ENCODE data around the gene APOC1.
A peak's percentile ranks its signal among the peaks of the same experiment; 100 is the strongest.
"Not testable (repeated sequence)": the region's sequence is repeated elsewhere in the genome, so short reads cannot be mapped to it uniquely, and the experiment has no call there.

APOC1 gene

DNA sequence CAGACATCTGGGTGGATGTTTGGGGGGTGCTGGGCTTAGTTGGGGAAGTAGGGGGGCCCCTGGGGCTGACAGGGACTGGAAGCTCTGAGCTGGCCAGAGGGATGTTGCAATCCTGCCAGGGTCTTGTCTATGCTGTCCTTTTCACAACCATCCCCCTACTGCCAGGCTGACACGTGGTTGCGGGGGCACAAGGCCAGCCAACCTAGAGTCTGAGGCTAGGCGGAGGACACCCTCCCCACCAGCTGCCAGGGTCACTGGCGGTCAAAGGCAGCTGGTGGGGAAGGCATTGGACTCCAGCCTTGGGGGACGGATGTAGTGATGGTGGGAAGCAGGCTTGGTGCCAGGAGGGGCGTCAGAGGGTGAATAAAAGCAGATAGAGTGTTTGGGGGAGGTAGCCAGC is 1.6 kb upstream of the APOC1 start:
- no peak overlapping the region for H2AFZ ChIP-seq (ENCODE audit: low read depth, low read length)
- H4K91ac ChIP-seq (ENCODE audit: low read length) = peak overlapping the region; percentile 91
- no peak overlapping the region for H3K23ac ChIP-seq (ENCODE audit: low read length in 2 of 2)
- no peaks in the 10 kb centered on the region for H3K79me1 ChIP-seq (replicated peaks; ENCODE audit: low read length, poor library complexity, severe bottlenecking)
- no peak for DNase-seq
- no peak overlapping the region for H3K4me3 ChIP-seq (ENCODE audit: insufficient read depth in 1 of 2, low read depth in 1 of 2, low read length in 2 of 2)
- H2AK5ac ChIP-seq (ENCODE audit: low read length, severe bottlenecking) = no peak overlapping the region
- H3K4ac ChIP-seq (ENCODE audit: low read depth in 1 of 2, low read length in 2 of 2) = peak overlapping the region in 1 of 2 experiments; percentile 85
- peaks cover 0 to 11% of the 10 kb centered on the region in 2 experiments for H3K36me3 ChIP-seq (ENCODE audit: control insufficient read depth in 1 of 2, insufficient read depth in 2 of 2, low read depth in 1 of 2, low read length in 2 of 2)
- peak overlapping the region; percentile 48 for H2BK15ac ChIP-seq (ENCODE audit: low read depth, poor library complexity, severe bottlenecking)
- 77% methylated on average over 6 of the region's 6 CpGs for WGBS
- no peak overlapping the region for H2BK120ac ChIP-seq (ENCODE audit: low read depth, low read length)
- H3K9ac ChIP-seq (ENCODE audit: low read length) = no peak overlapping the region
- H3K4me2 ChIP-seq (ENCODE audit: low read length, poor library complexity, severe bottlenecking) = no peak overlapping the region
- peak overlapping the region in 1 of 2 experiments; percentile 18 for H3K18ac ChIP-seq (ENCODE audit: low read depth in 1 of 2, low read length in 2 of 2)
- H3K4me1 ChIP-seq (ENCODE audit: control insufficient read depth, insufficient read depth, low read depth, low read length) = peaks cover 17% of the 10 kb centered on the region
- no peaks in the 10 kb centered on the region for H3K27me3 ChIP-seq (ENCODE audit: control insufficient read depth in 1 of 2, insufficient read depth in 1 of 2, low read length in 2 of 2)
- H2BK12ac ChIP-seq (ENCODE audit: low read length in 2 of 2) = peak overlapping the region; percentile 33 to 67
- no peak overlapping the region for H2BK5ac ChIP-seq (ENCODE audit: low read depth, low read length, poor library complexity, severe bottlenecking)
- H4K8ac ChIP-seq (ENCODE audit: low read length) = no peak overlapping the region
- no peaks in the 10 kb centered on the region for H3K9me3 ChIP-seq (ENCODE audit: control insufficient read depth, low read length)
- no peak overlapping the region for H3K27ac ChIP-seq (ENCODE audit: low read length, poor library complexity, severe bottlenecking)
- no peak overlapping the region for H3K14ac ChIP-seq (ENCODE audit: low read length in 2 of 2)

DNA sequence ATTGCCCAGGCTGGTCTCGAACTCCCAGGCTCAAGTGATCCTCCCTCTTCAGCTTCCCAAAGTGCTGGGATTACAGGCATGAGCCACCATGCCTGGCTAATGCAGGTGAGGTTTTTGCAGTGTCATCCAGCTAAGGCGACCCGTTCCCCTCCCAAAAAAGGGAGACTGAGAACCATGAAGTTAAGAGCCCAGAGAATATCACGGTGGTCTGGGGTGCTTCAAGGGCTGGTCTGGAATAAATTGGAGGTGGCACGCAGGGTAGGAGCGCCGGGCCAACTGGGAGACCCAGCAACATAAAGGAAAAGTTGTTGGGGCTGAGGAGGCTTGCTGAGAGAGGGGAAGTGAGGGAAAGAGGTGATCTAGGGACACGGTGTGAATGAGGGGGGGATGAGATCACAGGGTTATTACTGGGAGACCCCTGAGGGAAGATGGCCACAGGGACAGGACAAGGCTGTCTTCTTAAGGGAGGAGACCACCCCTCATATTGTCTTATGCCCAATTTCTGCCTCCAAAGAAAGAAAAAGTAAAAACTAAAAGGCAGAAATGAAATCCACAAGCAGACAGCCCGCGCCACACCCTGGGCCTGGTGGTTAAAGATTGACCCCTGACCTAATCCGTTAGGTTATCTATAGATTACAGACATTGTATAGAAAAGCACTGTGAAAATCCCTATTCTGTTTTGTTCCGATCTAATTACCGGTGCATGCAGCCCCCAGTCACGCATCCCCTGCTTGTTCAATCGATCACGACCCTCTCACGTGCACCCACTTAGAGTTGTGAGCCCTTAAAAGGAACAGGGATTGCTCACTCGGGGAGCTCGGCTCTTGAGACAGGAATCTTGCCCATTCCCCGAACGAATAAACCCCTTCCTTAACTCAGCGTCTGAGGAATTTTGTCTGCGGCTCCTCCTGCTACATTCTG is 636 bp upstream of the APOC1 start:
- Histone ChIP-seq H4K8ac (ENCODE audit: low read length) (peak overlapping the region; percentile 30), H3K14ac (ENCODE audit: low read length in 2 of 2) (peak overlapping the region in 1 of 2 experiments; percentile 9), H3K18ac (ENCODE audit: low read depth in 1 of 2, low read length in 2 of 2) (peak overlapping the region; percentile 71 to 91), H3K4me3 (ENCODE audit: insufficient read depth in 1 of 2, low read depth in 1 of 2, low read length in 2 of 2) (peak overlapping the region in 1 of 2 experiments; percentile 72), H3K4me1 (ENCODE audit: control insufficient read depth, insufficient read depth, low read depth, low read length) (peaks cover 17% of the 10 kb centered on the region), H4K91ac (ENCODE audit: low read length) (peak overlapping the region; percentile 53), H2BK12ac (ENCODE audit: low read length in 2 of 2) (peak overlapping the region; percentile 7 to 33), H3K4ac (ENCODE audit: low read depth in 1 of 2, low read length in 2 of 2) (peak overlapping the region; percentile 6 to 80)
- not testable (repeated sequence) for H3K27ac ChIP-seq (ENCODE audit: low read length, poor library complexity, severe bottlenecking); H2AFZ ChIP-seq (ENCODE audit: low read depth, low read length); H2BK5ac ChIP-seq (ENCODE audit: low read depth, low read length, poor library complexity, severe bottlenecking); H2BK120ac ChIP-seq (ENCODE audit: low read depth, low read length); H3K27me3 ChIP-seq (ENCODE audit: control insufficient read depth in 1 of 2, insufficient read depth in 1 of 2, low read length in 2 of 2); H3K9me3 ChIP-seq (ENCODE audit: control insufficient read depth, low read length); H3K36me3 ChIP-seq (ENCODE audit: control insufficient read depth in 1 of 2, insufficient read depth in 2 of 2, low read depth in 1 of 2, low read length in 2 of 2); DNase-seq; H2AK5ac ChIP-seq (ENCODE audit: low read length, severe bottlenecking); H3K9ac ChIP-seq (ENCODE audit: low read length); H2BK15ac ChIP-seq (ENCODE audit: low read depth, poor library complexity, severe bottlenecking); H3K4me2 ChIP-seq (ENCODE audit: low read length, poor library complexity, severe bottlenecking); H3K79me1 ChIP-seq (replicated peaks; ENCODE audit: low read length, poor library complexity, severe bottlenecking); H3K23ac ChIP-seq (ENCODE audit: low read length in 2 of 2)
- 69% methylated on average over 20 of the region's 23 CpGs for whole genome bisulfite sequencing

DNA sequence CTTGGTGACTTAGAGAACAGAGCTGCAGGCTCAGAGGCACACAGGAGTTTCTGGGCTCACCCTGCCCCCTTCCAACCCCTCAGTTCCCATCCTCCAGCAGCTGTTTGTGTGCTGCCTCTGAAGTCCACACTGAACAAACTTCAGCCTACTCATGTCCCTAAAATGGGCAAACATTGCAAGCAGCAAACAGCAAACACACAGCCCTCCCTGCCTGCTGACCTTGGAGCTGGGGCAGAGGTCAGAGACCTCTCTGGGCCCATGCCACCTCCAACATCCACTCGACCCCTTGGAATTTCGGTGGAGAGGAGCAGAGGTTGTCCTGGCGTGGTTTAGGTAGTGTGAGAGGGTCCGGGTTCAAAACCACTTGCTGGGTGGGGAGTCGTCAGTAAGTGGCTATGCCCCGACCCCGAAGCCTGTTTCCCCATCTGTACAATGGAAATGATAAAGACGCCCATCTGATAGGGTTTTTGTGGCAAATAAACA is 9.9 kb downstream of the APOC1 start:
- Histone ChIP-seq H2BK12ac (ENCODE audit: low read length in 2 of 2) (peak overlapping the region; percentile 49 to 59), H2AK5ac (ENCODE audit: low read length, severe bottlenecking) (no peak overlapping the region), H3K27me3 (ENCODE audit: control insufficient read depth in 1 of 2, insufficient read depth in 1 of 2, low read length in 2 of 2) (no peaks in the 10 kb centered on the region), H4K8ac (ENCODE audit: low read length) (peak overlapping the region; percentile 45), H2BK15ac (ENCODE audit: low read depth, poor library complexity, severe bottlenecking) (peak overlapping the region; percentile 26), H3K18ac (ENCODE audit: low read depth in 1 of 2, low read length in 2 of 2) (peak overlapping the region in 1 of 2 experiments; percentile 34), H4K91ac (ENCODE audit: low read length) (peak overlapping the region; percentile 52), H2BK5ac (ENCODE audit: low read depth, low read length, poor library complexity, severe bottlenecking) (no peak overlapping the region), H3K27ac (ENCODE audit: low read length, poor library complexity, severe bottlenecking) (no peak overlapping the region), H3K4me1 (ENCODE audit: control insufficient read depth, insufficient read depth, low read depth, low read length) (peaks cover 7% of the 10 kb centered on the region), H3K4me2 (ENCODE audit: low read length, poor library complexity, severe bottlenecking) (no peak overlapping the region), H3K14ac (ENCODE audit: low read length in 2 of 2) (no peak overlapping the region), H3K23ac (ENCODE audit: low read length in 2 of 2) (no peak overlapping the region), H3K4me3 (ENCODE audit: insufficient read depth in 1 of 2, low read depth in 1 of 2, low read length in 2 of 2) (no peak overlapping the region), H3K4ac (ENCODE audit: low read depth in 1 of 2, low read length in 2 of 2) (peak overlapping the region in 1 of 2 experiments; percentile 80), H3K9ac (ENCODE audit: low read length) (peak overlapping the region; percentile 39), H3K36me3 (ENCODE audit: control insufficient read depth in 1 of 2, insufficient read depth in 2 of 2, low read depth in 1 of 2, low read length in 2 of 2) (no peaks in the 10 kb centered on the region), H2BK120ac (ENCODE audit: low read depth, low read length) (no peak overlapping the region), H2AFZ (ENCODE audit: low read depth, low read length) (no peak overlapping the region), H3K79me1 (replicated peaks; ENCODE audit: low read length, poor library complexity, severe bottlenecking) (no peaks in the 10 kb centered on the region), H3K9me3 (ENCODE audit: control insufficient read depth, low read length) (no peaks in the 10 kb centered on the region)
- WGBS = 90% methylated on average over 7 of the region's 8 CpGs
- DNase-seq = no peak

All from mesenchymal stem cell (in vitro differentiated cells and primary cell).